Prostate gland (tissue), 2 donors: ENCODE measurements around the gene PBX3. TPM values are rescaled to one million over a fixed set of nuclear protein-coding genes. Genes with fewer than 3 reads are reported as not detected.

ENCODE experiments used
- DNase-seq: peaks from one replicate; pipeline ENCODE4 v3.0.0-alpha.2; 2019; ENCODE audit warnings: low spot score
- H3K27ac ChIP-seq, 2 donors: fragments of 200-600 bp; sonication (generic); 2 replicates each; pipeline ENCODE4 v1.5.1; 2017 to 2019
- H3K27me3 ChIP-seq: fragments of 200-600 bp; sonication (generic); replicated peaks from 2 replicates; pipeline ENCODE4 v1.5.1; 2019; ENCODE audit not compliant: insufficient read depth
- H3K36me3 ChIP-seq, 2 donors: fragments of 200-600 bp; sonication (generic); 1 replicate in 1 of 2; 2 replicates in 1 of 2; pipeline versions ENCODE4 v1.5.1 to v1.8.1; 2017 to 2019
- H3K4me1 ChIP-seq: fragments of 200-600 bp; sonication (generic); replicated peaks from 2 replicates; pipeline ENCODE4 v1.5.1; 2019
- H3K4me3 ChIP-seq, 2 donors: fragments of 200-600 bp; sonication (generic); 2 replicates each; pipeline ENCODE4 v1.5.1; 2017 to 2019
- H3K9me3 ChIP-seq: fragments of 200-600 bp; sonication (generic); 2 replicates; pipeline ENCODE4 v1.5.1; 2017
- CTCF ChIP-seq, 4 experiments: fragments of 200-600 bp in 2 of 4; fragments of 450-650 bp in 2 of 4; sonication (generic) in 2 of 4; IDR thresholded peaks; 1 replicate in 3 of 4; 2 replicates in 1 of 4; pipeline ENCODE4 v1.5.1; 2016 to 2019; ENCODE audit warnings: antibody characterized with exemption in 4 of 4, mild to moderate bottlenecking in 2 of 4, moderate library complexity in 2 of 4
- POLR2A ChIP-seq: fragments of 450-650 bp; IDR thresholded peaks from one replicate; pipeline ENCODE4 v1.6.1; 2016; ENCODE audit warnings: antibody characterized with exemption, mild to moderate bottlenecking
- POLR2AphosphoS5 ChIP-seq: sonication (generic); formaldehyde crosslinking; IDR thresholded peaks from one replicate; pipeline ENCODE4 v1.6.1; 2017; ENCODE audit warnings: antibody characterized with exemption
- WGBS: methylation state at CpG from one replicate; pipeline ENCODE4 v1.1.5; 2018; 5-methylcytosine and 5-hydroxymethylcytosine counted together
- intact Hi-C: fragments of 100-400 bp; cut with DNase I; formaldehyde crosslinking; loops from one replicate; pipeline ENCODE4 v1.14.2; 2022
- total RNA-seq, 2 donors: library from RNA; depleted of rRNA; stranded (reverse); fragments of >200 nt; gene quantifications; one replicate each; pipeline ENCODE4 v1.1.0, GENCODE V29; 2016

Gene PBX3
- total RNA-seq, 2 donors from 2014 or later: 48.5 to 77.6 TPM

GRCh38 chr9:125705893-125706292, 41.3 kb upstream of the PBX3 start:
- Histone ChIP-seq H3K9me3 (no peaks in the 10 kb centered on the region), H3K36me3 (no peaks in the 10 kb centered on the region), H3K4me1 (peaks cover 7% of the 10 kb centered on the region), H3K27me3 (no peaks in the 10 kb centered on the region), H3K27ac (no peak overlapping the region), H3K4me3 (peak overlapping the region; percentile 71 to 76)
- intact Hi-C loops: loop anchor here (2.0 kb wide), 1 partner anchor 41 kb away; the partner anchor contains the start of gene PBX3
- TF ChIP-seq POLR2AphosphoS5: no peak
- no peak for TF ChIP-seq POLR2A
- no peak for TF ChIP-seq CTCF (IDR thresholded peaks at IDR 0.05)
- WGBS: 55% methylated on average over 4 of the region's 4 CpGs
- no peak for DNase-seq

GRCh38 chr9:125706651-125707471, 40.3 kb upstream of the PBX3 start, which contains the start of gene MAPKAP1:
Gene MAPKAP1, minus strand, starts transcription at chr9:125707208. Its CDS starts 34,634 bp downstream, at chr9:125672574.
- Histone ChIP-seq H3K4me3 (peak within 1 kb of the TSS; percentile 71 to 76), H3K9me3 (no peaks in the 10 kb centered on the region), H3K27me3 (no peaks in the 10 kb centered on the region), H3K4me1 (peaks cover 7% of the 10 kb centered on the region), H3K36me3 (no peaks in the 10 kb centered on the region), H3K27ac (peak within 1 kb of the TSS; percentile 41 to 55)
- intact Hi-C loops: loop anchor here (2.0 kb wide), 1 partner anchor 40 kb away; the partner anchor contains the start of gene PBX3
- DNase-seq: peak; percentile 93
- TF ChIP-seq CTCF (IDR thresholded peaks at IDR 0.05): peak in 2 of 4 experiments; percentile 1 to 32
- peak; percentile 58 for TF ChIP-seq POLR2A
- TF ChIP-seq POLR2AphosphoS5: peak; percentile 96
- under 1% methylated on average over 60 of the region's 63 CpGs for WGBS

GRCh38 chr9:125707472-125707804, 39.7 kb upstream of the PBX3 start:
- H3K27me3 ChIP-seq: no peaks in the 10 kb centered on the region
- no peaks in the 10 kb centered on the region for H3K36me3 ChIP-seq
- TF ChIP-seq POLR2A: no peak
- TF ChIP-seq POLR2AphosphoS5: no peak
- TF ChIP-seq CTCF (IDR thresholded peaks at IDR 0.05): no peak
- H3K9me3 ChIP-seq: no peaks in the 10 kb centered on the region
- WGBS: 23% methylated on average over 4 of the region's 4 CpGs
- H3K27ac ChIP-seq: peak overlapping the region; percentile 41 to 55
- peak overlapping the region; percentile 71 to 76 for H3K4me3 ChIP-seq
- no peak for DNase-seq
- peaks cover 7% of the 10 kb centered on the region for H3K4me1 ChIP-seq
- intact Hi-C loops: loop anchor here (2.0 kb wide), 1 partner anchor 39 kb away; the partner anchor contains the start of gene PBX3

GRCh38 chr9:125726456-125727132, 20.6 kb upstream of the PBX3 start:
- no peak for DNase-seq
- Histone ChIP-seq H3K27ac (no peak overlapping the region), H3K4me3 (no peak overlapping the region), H3K36me3 (no peaks in the 10 kb centered on the region), H3K27me3 (no peaks in the 10 kb centered on the region), H3K9me3 (no peaks in the 10 kb centered on the region), H3K4me1 (no peaks in the 10 kb centered on the region)
- WGBS: 86% methylated on average over 13 of the region's 13 CpGs
- intact Hi-C loops: no loop called here
- TF ChIP-seq CTCF (IDR thresholded peaks at IDR 0.05): no peak
- no peak for TF ChIP-seq POLR2A
- TF ChIP-seq POLR2AphosphoS5: no peak
